ENCODE results near the gene ACAP2.
A peak's percentile ranks its signal among the peaks of the same experiment; 100 is the strongest.

ACAP2 gene

GRCh38 chr3:195458316-195458717 lies 15.5 kb upstream of the ACAP2 start:
- Histone ChIP-seq H4K91ac (ENCODE audit: low read length) (no peak overlapping the region), H2BK120ac (ENCODE audit: low read depth, low read length) (no peak overlapping the region), H3K27ac (ENCODE audit: low read length, poor library complexity, severe bottlenecking) (no peak overlapping the region), H2AFZ (ENCODE audit: low read depth, low read length) (no peak overlapping the region), H3K4me1 (ENCODE audit: control insufficient read depth, insufficient read depth, low read depth, low read length) (peaks cover 2% of the 10 kb centered on the region), H3K4ac (ENCODE audit: low read depth in 1 of 2, low read length in 2 of 2) (no peak overlapping the region), H3K36me3 (ENCODE audit: control insufficient read depth in 1 of 2, insufficient read depth in 2 of 2, low read depth in 1 of 2, low read length in 2 of 2) (no peaks in the 10 kb centered on the region), H3K4me2 (ENCODE audit: low read length, poor library complexity, severe bottlenecking) (no peak overlapping the region), H3K14ac (ENCODE audit: low read length in 2 of 2) (no peak overlapping the region), H2BK5ac (ENCODE audit: low read depth, low read length, poor library complexity, severe bottlenecking) (no peak overlapping the region), H3K18ac (ENCODE audit: low read depth in 1 of 2, low read length in 2 of 2) (no peak overlapping the region), H4K8ac (ENCODE audit: low read length) (no peak overlapping the region), H3K9me3 (ENCODE audit: control insufficient read depth, low read length) (no peaks in the 10 kb centered on the region), H2BK12ac (ENCODE audit: low read length in 2 of 2) (no peak overlapping the region), H3K9ac (ENCODE audit: low read length) (peak overlapping the region; percentile 16), H3K23ac (ENCODE audit: low read length in 2 of 2) (no peak overlapping the region), H3K79me1 (replicated peaks; ENCODE audit: low read length, poor library complexity, severe bottlenecking) (no peaks in the 10 kb centered on the region), H3K27me3 (ENCODE audit: control insufficient read depth in 1 of 2, insufficient read depth in 1 of 2, low read length in 2 of 2) (no peaks in the 10 kb centered on the region), H2BK15ac (ENCODE audit: low read depth, poor library complexity, severe bottlenecking) (no peak overlapping the region), H3K4me3 (ENCODE audit: insufficient read depth in 1 of 2, low read depth in 1 of 2, low read length in 2 of 2) (no peak overlapping the region), H2AK5ac (ENCODE audit: low read length, severe bottlenecking) (no peak overlapping the region)
- DNase-seq = peak; percentile 31
- WGBS = 64% methylated on average over 2 of the region's 2 CpGs

GRCh38 chr3:195455789-195456188 lies 13.0 kb upstream of the ACAP2 start:
- Histone ChIP-seq H3K4me2 (ENCODE audit: low read length, poor library complexity, severe bottlenecking) (no peak overlapping the region), H2AFZ (ENCODE audit: low read depth, low read length) (no peak overlapping the region), H2BK15ac (ENCODE audit: low read depth, poor library complexity, severe bottlenecking) (no peak overlapping the region), H3K79me1 (replicated peaks; ENCODE audit: low read length, poor library complexity, severe bottlenecking) (no peaks in the 10 kb centered on the region), H4K91ac (ENCODE audit: low read length) (no peak overlapping the region), H3K4me1 (ENCODE audit: control insufficient read depth, insufficient read depth, low read depth, low read length) (peaks cover under 1% of the 10 kb centered on the region), H3K14ac (ENCODE audit: low read length in 2 of 2) (no peak overlapping the region), H3K18ac (ENCODE audit: low read depth in 1 of 2, low read length in 2 of 2) (no peak overlapping the region), H2BK5ac (ENCODE audit: low read depth, low read length, poor library complexity, severe bottlenecking) (no peak overlapping the region), H2BK120ac (ENCODE audit: low read depth, low read length) (no peak overlapping the region), H3K27me3 (ENCODE audit: control insufficient read depth in 1 of 2, insufficient read depth in 1 of 2, low read length in 2 of 2) (no peaks in the 10 kb centered on the region), H3K23ac (ENCODE audit: low read length in 2 of 2) (no peak overlapping the region), H3K4ac (ENCODE audit: low read depth in 1 of 2, low read length in 2 of 2) (no peak overlapping the region), H4K8ac (ENCODE audit: low read length) (no peak overlapping the region), H3K4me3 (ENCODE audit: insufficient read depth in 1 of 2, low read depth in 1 of 2, low read length in 2 of 2) (no peak overlapping the region), H3K36me3 (ENCODE audit: control insufficient read depth in 1 of 2, insufficient read depth in 2 of 2, low read depth in 1 of 2, low read length in 2 of 2) (no peaks in the 10 kb centered on the region), H2AK5ac (ENCODE audit: low read length, severe bottlenecking) (no peak overlapping the region), H3K27ac (ENCODE audit: low read length, poor library complexity, severe bottlenecking) (no peak overlapping the region), H3K9ac (ENCODE audit: low read length) (no peak overlapping the region), H2BK12ac (ENCODE audit: low read length in 2 of 2) (no peak overlapping the region), H3K9me3 (ENCODE audit: control insufficient read depth, low read length) (no peaks in the 10 kb centered on the region)
- WGBS = 97% methylated on average over 4 of the region's 7 CpGs
- no peak for DNase-seq

GRCh38 chr3:195453236-195453635 lies 10.4 kb upstream of the ACAP2 start:
- H3K4me3 ChIP-seq (ENCODE audit: insufficient read depth in 1 of 2, low read depth in 1 of 2, low read length in 2 of 2) = no peak overlapping the region
- H2BK12ac ChIP-seq (ENCODE audit: low read length in 2 of 2) = no peak overlapping the region
- H2BK120ac ChIP-seq (ENCODE audit: low read depth, low read length) = no peak overlapping the region
- no peak for DNase-seq
- no peak overlapping the region for H3K14ac ChIP-seq (ENCODE audit: low read length in 2 of 2)
- no peak overlapping the region for H4K8ac ChIP-seq (ENCODE audit: low read length)
- no peak overlapping the region for H3K18ac ChIP-seq (ENCODE audit: low read depth in 1 of 2, low read length in 2 of 2)
- H2AK5ac ChIP-seq (ENCODE audit: low read length, severe bottlenecking) = no peak overlapping the region
- no peak overlapping the region for H2AFZ ChIP-seq (ENCODE audit: low read depth, low read length)
- no peak overlapping the region for H2BK15ac ChIP-seq (ENCODE audit: low read depth, poor library complexity, severe bottlenecking)
- H3K4me2 ChIP-seq (ENCODE audit: low read length, poor library complexity, severe bottlenecking) = no peak overlapping the region
- no peak overlapping the region for H3K9ac ChIP-seq (ENCODE audit: low read length)
- H2BK5ac ChIP-seq (ENCODE audit: low read depth, low read length, poor library complexity, severe bottlenecking) = no peak overlapping the region
- no peak overlapping the region for H3K27ac ChIP-seq (ENCODE audit: low read length, poor library complexity, severe bottlenecking)
- H3K79me1 ChIP-seq (replicated peaks; ENCODE audit: low read length, poor library complexity, severe bottlenecking) = no peaks in the 10 kb centered on the region
- no peak overlapping the region for H3K23ac ChIP-seq (ENCODE audit: low read length in 2 of 2)
- H3K27me3 ChIP-seq (ENCODE audit: control insufficient read depth in 1 of 2, insufficient read depth in 1 of 2, low read length in 2 of 2) = no peaks in the 10 kb centered on the region
- H3K4ac ChIP-seq (ENCODE audit: low read depth in 1 of 2, low read length in 2 of 2) = no peak overlapping the region
- 93% methylated on average over 2 of the region's 3 CpGs for WGBS
- no peaks in the 10 kb centered on the region for H3K9me3 ChIP-seq (ENCODE audit: control insufficient read depth, low read length)
- no peaks in the 10 kb centered on the region for H3K36me3 ChIP-seq (ENCODE audit: control insufficient read depth in 1 of 2, insufficient read depth in 2 of 2, low read depth in 1 of 2, low read length in 2 of 2)
- H4K91ac ChIP-seq (ENCODE audit: low read length) = no peak overlapping the region
- H3K4me1 ChIP-seq (ENCODE audit: control insufficient read depth, insufficient read depth, low read depth, low read length) = peaks cover 3% of the 10 kb centered on the region

GRCh38 chr3:195451373-195452015 lies 8.7 kb upstream of the ACAP2 start:
- Histone ChIP-seq H3K27me3 (ENCODE audit: control insufficient read depth in 1 of 2, insufficient read depth in 1 of 2, low read length in 2 of 2) (no peaks in the 10 kb centered on the region), H3K4me3 (ENCODE audit: insufficient read depth in 1 of 2, low read depth in 1 of 2, low read length in 2 of 2) (no peak overlapping the region), H3K36me3 (ENCODE audit: control insufficient read depth in 1 of 2, insufficient read depth in 2 of 2, low read depth in 1 of 2, low read length in 2 of 2) (no peaks in the 10 kb centered on the region), H2BK120ac (ENCODE audit: low read depth, low read length) (peak overlapping the region; percentile 27), H3K9ac (ENCODE audit: low read length) (peak overlapping the region; percentile 69), H3K14ac (ENCODE audit: low read length in 2 of 2) (no peak overlapping the region), H3K27ac (ENCODE audit: low read length, poor library complexity, severe bottlenecking) (no peak overlapping the region), H3K4me1 (ENCODE audit: control insufficient read depth, insufficient read depth, low read depth, low read length) (peaks cover 3% of the 10 kb centered on the region), H3K9me3 (ENCODE audit: control insufficient read depth, low read length) (no peaks in the 10 kb centered on the region), H3K79me1 (replicated peaks; ENCODE audit: low read length, poor library complexity, severe bottlenecking) (no peaks in the 10 kb centered on the region), H3K4me2 (ENCODE audit: low read length, poor library complexity, severe bottlenecking) (no peak overlapping the region), H2AK5ac (ENCODE audit: low read length, severe bottlenecking) (no peak overlapping the region), H2AFZ (ENCODE audit: low read depth, low read length) (no peak overlapping the region), H2BK5ac (ENCODE audit: low read depth, low read length, poor library complexity, severe bottlenecking) (no peak overlapping the region), H4K91ac (ENCODE audit: low read length) (no peak overlapping the region), H2BK15ac (ENCODE audit: low read depth, poor library complexity, severe bottlenecking) (no peak overlapping the region), H3K23ac (ENCODE audit: low read length in 2 of 2) (no peak overlapping the region), H2BK12ac (ENCODE audit: low read length in 2 of 2) (peak overlapping the region in 1 of 2 experiments; percentile 57), H3K4ac (ENCODE audit: low read depth in 1 of 2, low read length in 2 of 2) (no peak overlapping the region), H4K8ac (ENCODE audit: low read length) (peak overlapping the region; percentile 27), H3K18ac (ENCODE audit: low read depth in 1 of 2, low read length in 2 of 2) (peak overlapping the region in 1 of 2 experiments; percentile 69)
- DNase-seq = no peak
- 90% methylated on average over 6 of the region's 6 CpGs for WGBS

Data from mesenchymal stem cell (in vitro differentiated cells and primary cell).